ENCODE results near the gene ZNF503. TPM values are rescaled to one million over a fixed set of nuclear protein-coding genes. Genes with fewer than 3 reads are reported as not detected.

The ZNF503 gene
- total and polyA plus RNA-seq, 2 of the 8 experiments (the other 6 are each of a cell fraction or from before 2014, with no cell fraction given): 0.03 to 0.13 TPM

- Histone ChIP-seq H3K79me1 (ENCODE audit: low read depth, low read length) (no peaks in the 10 kb centered on the region), H2BK20ac (ENCODE audit: low read length) (no peak overlapping the region), H3K14ac (ENCODE audit: insufficient read length) (no peak overlapping the region), H3K18ac (ENCODE audit: extremely low read depth, low read length) (no peak overlapping the region), H2AFZ (ENCODE audit: low read length) (no peak overlapping the region; the same call in 1 of the 2 replicates), H3K4me3 (ENCODE audit: extremely low read depth in 1 of 4, insufficient read depth in 2 of 4, low read depth in 3 of 4, low read length in 4 of 4) (no peak overlapping the region), H3K27ac (ENCODE audit: low read depth, low read length) (no peak overlapping the region; the same call in 1 of the 2 replicates), H2BK5ac (ENCODE audit: low read depth, low read length) (no peak overlapping the region), H3K23ac (ENCODE audit: insufficient read length) (no peak overlapping the region), H3K9me3 (ENCODE audit: insufficient read depth in 2 of 2, low read depth in 1 of 2, low read length in 1 of 2) (no peaks in the 10 kb centered on the region), H2BK15ac (ENCODE audit: low read length) (no peak overlapping the region), H2AK5ac (ENCODE audit: low read depth, low read length) (no peak overlapping the region), H3K56ac (replicated peaks; ENCODE audit: insufficient read length, low read depth, low read length) (no peak overlapping the region), H3K4me2 (ENCODE audit: insufficient read depth in 1 of 2, low read depth in 2 of 2, low read length in 2 of 2) (no peak overlapping the region), H4K91ac (replicated peaks; ENCODE audit: insufficient read length, low read length) (no peak overlapping the region), H4K8ac (ENCODE audit: extremely low read depth, insufficient read depth, low read length) (no peak overlapping the region), H3K4me1 (replicated peaks in 1 of 4; ENCODE audit: control insufficient read depth in 3 of 4, insufficient read depth in 4 of 4, low read length in 3 of 4) (no peaks in the 10 kb centered on the region), H4K5ac (ENCODE audit: insufficient read length, low read depth, low read length) (no peak overlapping the region), H2BK12ac (ENCODE audit: low read depth, low read length) (no peak overlapping the region), H2BK120ac (replicated peaks; ENCODE audit: low read depth, low read length) (no peak overlapping the region), H3K36me3 (ENCODE audit: control insufficient read depth in 2 of 4, insufficient read depth in 4 of 4, low read length in 3 of 4) (no peaks in the 10 kb centered on the region), H4K20me1 (replicated peaks in 1 of 2; ENCODE audit: control insufficient read depth in 1 of 2, insufficient read depth in 2 of 2, low read length in 2 of 2) (no peaks in the 10 kb centered on the region), H3K9ac (replicated peaks in 1 of 4; ENCODE audit: extremely low read depth in 1 of 4, low read depth in 3 of 4, low read length in 3 of 4) (no peak overlapping the region), H3K4ac (replicated peaks; ENCODE audit: insufficient read length, low read depth, low read length) (no peak overlapping the region), H3K79me2 (ENCODE audit: control insufficient read depth in 1 of 2, insufficient read depth in 2 of 2, low read length in 2 of 2) (no peaks in the 10 kb centered on the region), H3K23me2 (ENCODE audit: low read depth, low read length) (no peaks in the 10 kb centered on the region), H3K27me3 (replicated peaks in 1 of 4; ENCODE audit: control insufficient read depth in 3 of 4, extremely low read depth in 1 of 4, insufficient read depth in 3 of 4, low read length in 3 of 4) (peaks cover 0 to 2% (median 0%) of the 10 kb centered on the region in 4 experiments; a peak in 1 of 7 replicates)
- ChIA-PET POLR2A (ENCODE audit: partially characterized antibody) (no interaction called here), CTCF (ENCODE audit: partially characterized antibody) (no interaction called here)
- FAIRE-seq (no peak), DNase-seq (ENCODE audit: low read depth in 1 of 2, low spot score in 2 of 2) (no peak)
- no peak for TF ChIP-seq RXRA (IDR thresholded peaks at IDR 0.05; ENCODE audit: insufficient read depth, low read depth, low read length)
- TF ChIP-seq CREB1 (IDR thresholded peaks at IDR 0.05): no peak
- TF ChIP-seq HDAC2 (IDR thresholded peaks at IDR 0.05; ENCODE audit: borderline replicate concordance in 1 of 2, low read depth in 2 of 2, low read length in 2 of 2): no peak
- TF ChIP-seq CHD2 (IDR thresholded peaks at IDR 0.05; ENCODE audit: low read length): no peak
- no peak for TF ChIP-seq ZNF274 (IDR thresholded peaks at IDR 0.05; ENCODE audit: borderline replicate concordance, extremely low read depth, low read length)
- TF ChIP-seq EZH2 (IDR thresholded peaks at IDR 0.05; ENCODE audit: low read depth, low read length, severe bottlenecking): no peak
- no peak for TF ChIP-seq TAF1 (IDR thresholded peaks at IDR 0.05; ENCODE audit: low read depth, low read length)
- no peak for TF ChIP-seq ATF3 (IDR thresholded peaks at IDR 0.05; ENCODE audit: insufficient read depth, low read depth, low read length)
- TF ChIP-seq YY1 (IDR thresholded peaks at IDR 0.05; ENCODE audit: low read depth, low read length): no peak
- no peak for TF ChIP-seq KDM1A (IDR thresholded peaks at IDR 0.05; ENCODE audit: borderline replicate concordance, low read length)
- no peak for TF ChIP-seq NRF1 (IDR thresholded peaks at IDR 0.05; ENCODE audit: low read depth, low read length)
- TF ChIP-seq USF2 (IDR thresholded peaks at IDR 0.05; ENCODE audit: low read length): no peak
- no peak for TF ChIP-seq SUZ12 (IDR thresholded peaks at IDR 0.05; ENCODE audit: low read length)
- WGBS, 2 experiments (ENCODE audit: extremely low coverage in 1 of 2, insufficient coverage in 1 of 2, insufficient read length in 1 of 2, insufficient replicate concordance in 2 of 2, low coverage in 1 of 2, low lambda C conversion rate in 2 of 2, missing lambda C conversion rate in 1 of 2): 86% methylated on average over 10 of the region's 10 CpGs; no CpG with 5 or more reads in 1 of the 2 experiments
Measured at GRCh38 chr10:75379212-75379724, 22.3 kb downstream of the ZNF503 start.
